Smooth muscle cell of the brain vasculature (primary cell): ENCODE data around the gene SPA17.

Experiments used
- DNase-seq: peaks from one replicate; pipeline ENCODE4 v3.0.0-alpha.2; 2012; ENCODE audit warnings: low read depth, low spot score

SPA17 gene

DNA sequence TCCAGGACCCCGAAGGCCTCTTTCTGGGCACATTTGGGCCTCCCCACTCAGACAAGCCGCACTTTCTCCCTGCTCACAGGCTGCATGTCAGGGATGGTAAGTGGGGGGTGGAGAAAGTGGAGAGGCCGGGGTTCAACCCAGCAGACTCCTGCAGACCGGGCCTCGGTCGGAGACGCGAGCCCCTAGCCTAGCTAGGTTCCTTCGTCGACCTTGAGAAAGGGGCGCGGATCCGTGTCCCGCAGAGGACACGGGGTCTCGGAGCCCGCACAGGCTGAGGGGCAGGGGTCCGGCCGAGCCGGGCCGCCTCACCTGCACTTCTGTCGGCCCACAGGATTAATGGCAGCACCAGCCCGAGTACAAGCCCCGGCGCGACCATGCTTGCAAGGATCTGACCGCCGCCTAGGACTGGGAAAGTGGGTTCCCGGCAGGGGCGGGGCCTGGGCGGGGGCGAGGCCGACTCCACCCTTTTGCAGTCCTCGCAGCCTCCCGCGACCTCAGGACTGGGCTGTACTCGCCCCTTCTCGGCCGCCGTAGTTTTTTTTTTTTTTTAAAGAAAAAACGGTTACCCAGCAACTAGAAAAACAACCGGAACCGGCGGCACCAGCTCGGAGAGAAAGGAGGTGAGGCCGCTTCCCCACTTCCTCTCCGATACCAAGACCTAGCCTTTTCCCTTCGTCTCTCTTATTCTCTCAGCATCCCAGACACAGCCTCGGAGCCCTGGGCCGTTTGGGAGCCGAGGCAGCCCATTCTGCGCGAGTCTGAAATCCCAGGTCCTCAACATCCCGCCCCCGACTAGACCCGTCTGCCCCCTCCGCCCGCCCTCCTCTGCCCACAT lies at the start of gene SPA17, which contains the start of gene SIAE:
Gene SPA17 (plus strand): TSS at position 572 of the 835 bp plus-strand sequence. CDS start 1,361 bp downstream, outside the sequence.
Gene SIAE (minus strand): TSS at position 407 of the 835 bp plus-strand sequence. CDS start 31 bp downstream, at position 376.
- DNase-seq: peak; percentile 86

DNA sequence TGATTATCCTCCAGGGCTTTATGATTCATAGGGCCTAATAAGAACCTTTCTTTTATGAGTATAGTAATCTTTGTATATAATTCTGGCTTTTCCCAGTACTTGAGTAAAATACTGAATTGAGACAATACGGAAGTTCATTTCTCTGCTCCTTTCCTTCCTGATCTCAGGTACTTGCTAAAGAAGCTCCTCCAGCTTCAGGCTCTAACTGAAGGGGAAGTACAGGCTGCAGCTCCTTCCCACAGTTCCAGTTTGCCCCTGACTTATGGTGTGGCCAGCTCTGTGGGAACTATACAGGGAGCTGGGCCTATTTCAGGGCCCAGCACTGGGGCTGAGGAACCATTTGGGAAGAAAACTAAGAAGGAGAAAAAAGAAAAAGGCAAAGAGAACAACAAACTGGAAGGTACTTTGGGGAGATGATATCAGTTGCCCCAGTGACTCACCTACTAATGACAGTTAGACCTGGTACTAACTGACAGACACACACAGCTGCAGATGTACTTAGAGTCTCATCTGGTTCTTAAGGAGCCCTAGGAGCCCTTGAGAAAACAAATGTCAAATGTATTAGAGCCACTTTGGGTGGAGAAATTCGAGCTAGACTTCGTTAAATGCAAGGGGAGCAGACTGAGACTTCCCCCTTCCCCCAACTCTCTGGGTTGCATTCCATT lies 48.1 kb upstream of the SPA17 start:
- no peak for DNase-seq

DNA sequence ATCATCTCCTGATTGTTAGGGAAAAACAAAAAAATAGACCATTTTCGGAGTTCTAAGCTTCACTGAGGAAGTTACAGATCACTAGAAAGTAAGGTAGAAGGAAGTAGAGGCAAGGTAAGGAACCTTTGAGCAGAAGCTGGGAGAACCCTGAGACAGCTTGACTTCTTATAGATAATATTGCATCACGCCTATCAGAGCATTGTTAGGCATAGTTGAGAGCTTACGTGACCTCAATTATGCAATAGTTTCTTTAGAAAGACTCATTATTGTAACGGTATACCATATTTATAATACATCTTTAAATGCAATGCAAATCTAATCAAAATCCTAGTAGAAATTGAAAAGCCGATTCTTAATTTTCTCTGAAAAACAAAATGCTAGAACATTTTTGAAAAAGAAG lies 46.2 kb upstream of the SPA17 start:
- no peak for DNase-seq

DNA sequence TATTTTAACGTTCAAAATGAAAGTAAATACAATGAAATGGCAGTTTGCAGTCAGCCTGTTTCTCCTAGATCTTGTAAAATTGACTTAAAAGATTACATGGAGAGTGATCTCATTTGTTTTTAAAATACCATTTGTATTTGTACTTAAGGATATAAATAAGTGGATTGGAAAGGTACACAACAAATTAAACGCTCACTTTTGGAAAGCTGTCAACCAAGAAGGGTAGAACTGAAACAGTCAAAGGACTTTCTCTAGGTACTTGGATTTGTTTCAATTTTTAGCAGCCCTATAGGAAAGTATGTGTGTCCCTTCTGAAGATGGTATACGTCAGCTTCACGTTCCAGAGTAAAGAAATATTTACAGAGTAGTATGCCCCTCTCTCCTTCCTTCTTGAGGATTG lies 43.7 kb upstream of the SPA17 start:
- no peak for DNase-seq

DNA sequence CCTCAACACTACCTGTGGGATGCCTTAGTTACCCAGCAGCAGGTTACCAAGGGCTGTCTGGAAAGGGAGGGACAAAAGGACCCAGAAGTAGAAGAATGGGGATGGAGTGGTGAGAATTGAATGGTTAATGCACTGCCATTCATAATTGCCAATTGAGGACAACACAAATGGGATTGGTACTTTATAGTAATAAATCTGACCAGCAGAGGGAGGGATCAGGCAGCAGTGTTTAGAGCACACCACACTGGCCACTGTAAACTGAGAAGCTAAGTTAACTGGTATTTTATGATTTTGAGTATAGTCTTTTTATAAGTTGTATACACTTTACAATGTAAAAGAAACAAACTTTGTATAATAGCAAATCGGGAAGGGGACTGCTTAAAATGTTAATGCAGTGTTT lies 40.3 kb upstream of the SPA17 start:
- no peak for DNase-seq

DNA sequence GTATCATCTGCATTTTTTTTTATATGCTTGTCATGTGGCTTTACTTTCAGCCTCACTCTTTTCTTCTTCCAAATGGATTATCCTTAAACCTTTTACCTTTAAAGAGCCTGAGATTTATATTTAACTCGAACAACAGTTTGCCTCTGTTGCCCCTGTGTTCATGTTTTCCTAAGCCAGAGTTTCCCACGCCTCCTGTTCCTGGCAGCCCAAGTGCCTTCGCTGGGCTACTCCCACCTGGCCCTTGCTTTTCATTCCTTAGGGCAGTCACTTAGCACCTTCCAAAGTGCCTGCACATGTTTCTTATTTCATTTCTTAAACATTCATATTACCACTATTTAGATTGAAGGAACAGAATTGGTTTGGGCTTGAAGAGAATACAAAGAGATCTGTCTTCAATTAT lies 37.8 kb upstream of the SPA17 start:
- no peak for DNase-seq

DNA sequence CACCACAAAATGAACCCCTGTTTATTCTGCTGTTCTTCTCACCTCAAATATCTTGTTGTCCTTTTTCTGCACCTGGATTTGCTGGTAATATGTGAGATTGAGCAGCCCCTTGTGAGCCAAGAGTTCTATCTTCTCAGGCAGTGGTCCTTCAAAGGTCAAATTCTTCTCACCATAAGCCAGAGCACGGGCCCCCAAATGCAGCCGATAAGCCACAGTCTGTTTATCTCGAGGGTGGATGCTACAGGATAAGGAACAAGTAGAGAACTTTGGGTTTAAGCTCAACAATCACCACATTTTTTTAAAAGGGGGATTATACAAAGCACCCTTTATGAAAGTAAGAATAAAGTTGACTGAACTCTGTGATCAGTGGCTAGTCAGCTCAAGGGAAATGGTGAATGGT lies 35.2 kb upstream of the SPA17 start:
- no peak for DNase-seq

DNA sequence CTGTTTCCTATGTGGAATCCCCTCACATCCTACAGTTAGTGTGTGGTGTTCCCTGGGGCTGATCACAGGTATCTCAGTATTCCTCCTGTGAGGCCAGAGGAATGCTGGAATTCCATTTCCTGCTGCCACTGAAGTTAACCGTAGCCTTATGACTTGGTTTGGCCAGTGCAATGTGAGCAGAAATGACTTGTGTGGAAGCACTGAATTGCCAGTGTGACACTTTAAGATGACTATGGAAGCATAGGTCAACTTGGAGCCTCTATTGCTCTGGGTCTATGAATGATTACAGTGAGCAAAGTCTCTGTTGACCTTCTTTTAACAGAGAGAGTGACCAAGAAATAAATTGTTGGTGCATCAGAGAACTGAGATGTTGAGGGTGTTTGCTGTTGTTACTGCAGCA lies 34.5 kb upstream of the SPA17 start:
- DNase-seq: no peak

DNA sequence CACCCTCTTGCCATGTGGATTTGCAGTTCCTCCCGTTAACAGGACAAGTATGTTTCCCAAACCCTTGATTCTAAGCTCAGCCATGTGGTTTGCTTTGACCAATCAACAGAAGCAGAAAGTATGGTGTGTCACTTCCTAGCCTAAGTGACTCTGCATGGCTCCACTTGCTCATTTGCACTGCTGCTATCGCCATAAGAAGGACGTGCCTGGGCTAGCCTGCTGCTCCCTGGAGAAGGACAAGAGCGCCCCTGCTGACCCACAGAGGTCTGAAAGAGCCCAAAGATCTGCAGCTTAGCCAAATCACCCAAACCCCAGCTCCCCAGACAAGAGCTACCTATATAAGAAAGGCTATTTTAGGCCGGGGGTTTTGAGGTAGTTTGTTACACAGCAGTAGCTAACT lies 33.0 kb upstream of the SPA17 start:
- DNase-seq: no peak

DNA sequence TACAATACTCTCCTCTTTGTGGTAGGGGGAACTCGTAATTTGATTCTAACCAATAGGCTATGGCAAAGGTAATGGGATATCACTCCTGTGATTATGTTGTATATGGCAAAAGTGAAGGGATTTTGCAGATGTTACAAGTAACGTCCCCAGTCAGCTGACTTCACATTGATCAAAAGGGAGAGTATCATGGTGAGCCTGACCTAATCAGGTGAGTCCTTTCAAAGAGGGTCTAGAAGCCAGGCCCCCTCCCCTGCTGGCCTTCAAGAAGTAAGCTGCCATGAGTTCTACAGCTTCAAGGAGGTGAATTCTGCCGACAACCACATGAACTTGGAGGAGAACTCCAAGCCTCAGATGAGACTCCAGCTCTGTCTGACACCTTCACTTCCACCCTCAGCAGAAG lies 31.1 kb upstream of the SPA17 start:
- DNase-seq: no peak

DNA sequence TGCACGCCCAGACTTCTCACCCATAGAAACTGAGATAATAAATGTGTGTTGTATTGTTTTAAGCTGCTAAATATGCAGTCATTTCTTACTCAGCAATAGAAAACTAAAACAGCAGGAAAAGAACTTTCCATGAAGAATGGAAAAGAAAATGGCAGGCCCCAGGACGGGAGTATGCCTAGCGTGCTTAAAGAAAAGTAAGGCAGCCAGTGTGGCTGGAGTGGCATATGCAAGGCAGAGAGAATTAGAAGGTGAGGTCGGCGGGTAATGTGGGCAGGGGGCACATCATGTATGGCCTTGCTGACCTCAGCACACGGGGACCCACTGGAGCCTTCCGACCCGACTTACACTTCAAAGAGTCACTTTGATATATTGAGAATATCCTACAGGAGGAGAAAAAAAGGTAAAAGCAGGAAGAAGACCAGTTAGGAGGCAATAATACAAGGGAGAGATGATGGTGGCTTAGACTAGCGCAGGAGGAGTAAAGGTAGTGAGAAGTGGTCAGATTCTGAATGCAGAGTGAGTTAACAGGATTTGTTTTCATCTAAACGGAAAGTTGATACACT lies 30.6 kb upstream of the SPA17 start:
- DNase-seq: no peak

DNA sequence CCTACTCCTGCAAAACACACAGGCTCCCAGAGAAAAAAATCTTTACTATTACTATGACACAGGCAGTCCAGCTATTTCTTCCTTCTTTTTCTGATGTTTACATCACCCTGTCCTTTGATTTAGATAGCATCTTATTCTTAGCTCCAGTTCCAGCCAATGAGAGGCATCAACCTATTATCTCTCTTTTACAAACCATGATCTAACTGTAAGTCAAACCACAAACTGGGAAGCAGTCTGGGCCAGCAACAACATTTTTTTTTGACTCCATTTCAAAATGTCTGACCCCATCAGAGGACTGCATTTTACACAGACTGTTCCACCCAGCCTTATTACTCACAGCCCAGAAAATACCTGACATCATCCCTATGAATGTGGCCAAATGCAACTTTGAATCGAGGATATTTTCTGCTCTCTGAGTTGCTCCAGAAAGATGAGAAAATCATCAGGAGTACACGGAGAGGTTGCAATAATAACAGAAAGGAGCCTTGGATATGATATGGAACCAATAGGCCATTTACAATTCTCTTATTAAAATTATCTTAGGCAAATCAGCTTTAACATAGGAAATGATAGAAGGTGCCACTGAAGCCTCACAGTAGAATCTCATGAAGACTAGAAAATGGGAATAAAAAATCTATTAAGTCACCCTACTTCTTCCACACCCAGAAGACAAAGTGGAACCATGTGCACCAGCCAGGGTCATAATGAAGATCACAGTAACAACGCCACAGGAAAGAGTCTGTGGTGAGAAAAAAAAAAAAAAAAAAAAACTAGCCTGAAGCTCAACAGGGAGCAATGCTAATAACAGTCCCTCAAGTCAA lies 29.9 kb upstream of the SPA17 start:
- no peak for DNase-seq

DNA sequence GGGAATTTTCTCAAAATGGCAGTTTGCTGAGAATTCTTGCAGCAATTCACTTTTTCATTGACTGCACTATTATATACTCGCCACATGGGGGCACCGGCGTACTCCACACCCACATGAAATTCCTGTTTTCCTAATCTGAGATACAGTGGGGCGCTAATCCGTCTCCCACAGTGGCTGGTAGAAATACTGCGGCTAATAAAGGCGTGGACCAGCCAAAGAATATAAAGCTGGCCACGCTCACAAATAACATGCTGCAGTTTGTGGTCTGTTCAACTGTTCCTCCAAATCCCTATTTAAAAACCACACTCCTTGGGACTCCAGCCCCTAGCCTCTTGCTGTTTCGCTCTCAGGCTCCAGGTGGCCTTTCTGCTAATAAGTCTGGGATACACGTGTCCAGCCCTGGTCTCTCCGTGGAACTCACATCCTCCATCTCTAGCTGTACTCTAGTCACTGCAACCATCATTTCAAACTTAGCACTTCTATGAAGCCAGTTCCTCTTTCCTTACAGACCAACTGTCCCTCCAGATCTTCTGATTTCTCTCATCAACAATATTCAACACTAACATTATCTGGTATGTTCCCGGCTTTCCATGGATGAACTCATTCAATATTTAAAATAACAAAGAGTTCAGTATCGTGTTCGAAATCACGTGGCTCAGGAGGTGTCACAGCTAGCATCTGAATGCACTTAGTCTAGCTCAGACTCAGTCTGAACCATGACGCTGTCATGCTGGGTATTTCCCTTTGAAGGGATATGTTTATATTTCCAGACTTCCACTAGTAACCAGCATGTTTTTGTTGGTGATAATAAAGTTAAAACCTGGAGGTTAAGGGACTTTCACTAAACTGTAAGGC lies 29.1 kb upstream of the SPA17 start:
- peak; percentile 35 for DNase-seq

DNA sequence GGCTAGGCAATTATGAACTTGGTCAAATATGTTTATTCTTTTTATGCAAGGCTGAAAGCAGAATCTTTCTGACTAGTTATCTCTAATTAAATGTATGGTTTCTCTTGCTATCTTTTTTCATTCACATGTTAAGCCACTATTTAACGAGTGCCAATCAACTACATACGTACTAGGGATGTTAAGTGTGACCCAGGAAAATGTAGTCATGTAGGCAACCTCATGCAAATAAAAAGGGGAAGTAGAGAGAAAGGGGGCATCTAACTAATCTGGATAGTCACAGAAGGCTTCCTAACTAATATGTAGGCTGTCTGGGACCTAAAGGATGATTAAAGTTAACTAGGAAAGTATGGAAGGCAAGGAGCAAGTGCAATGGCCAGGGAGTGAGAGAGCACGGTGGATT lies 27.6 kb upstream of the SPA17 start:
- DNase-seq: no peak

DNA sequence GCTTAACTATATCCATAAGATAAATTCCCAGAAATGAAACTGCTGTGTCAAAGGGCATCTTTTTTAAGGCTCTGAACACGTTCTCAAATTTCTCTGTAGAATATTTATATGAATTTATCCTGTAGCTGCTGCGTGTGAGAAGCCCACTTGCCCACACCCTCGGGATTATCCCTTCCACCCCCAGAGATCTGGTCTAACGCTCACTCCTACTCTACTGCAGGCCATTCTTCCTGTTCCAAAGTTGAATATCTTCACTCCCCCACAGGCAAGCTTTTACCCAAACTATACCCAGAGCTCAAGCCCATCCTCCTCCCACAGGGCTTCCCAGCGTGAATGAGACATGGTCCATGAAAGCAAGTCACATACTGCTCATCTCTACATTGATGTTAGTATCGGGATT lies 25.1 kb upstream of the SPA17 start:
- DNase-seq: no peak

DNA sequence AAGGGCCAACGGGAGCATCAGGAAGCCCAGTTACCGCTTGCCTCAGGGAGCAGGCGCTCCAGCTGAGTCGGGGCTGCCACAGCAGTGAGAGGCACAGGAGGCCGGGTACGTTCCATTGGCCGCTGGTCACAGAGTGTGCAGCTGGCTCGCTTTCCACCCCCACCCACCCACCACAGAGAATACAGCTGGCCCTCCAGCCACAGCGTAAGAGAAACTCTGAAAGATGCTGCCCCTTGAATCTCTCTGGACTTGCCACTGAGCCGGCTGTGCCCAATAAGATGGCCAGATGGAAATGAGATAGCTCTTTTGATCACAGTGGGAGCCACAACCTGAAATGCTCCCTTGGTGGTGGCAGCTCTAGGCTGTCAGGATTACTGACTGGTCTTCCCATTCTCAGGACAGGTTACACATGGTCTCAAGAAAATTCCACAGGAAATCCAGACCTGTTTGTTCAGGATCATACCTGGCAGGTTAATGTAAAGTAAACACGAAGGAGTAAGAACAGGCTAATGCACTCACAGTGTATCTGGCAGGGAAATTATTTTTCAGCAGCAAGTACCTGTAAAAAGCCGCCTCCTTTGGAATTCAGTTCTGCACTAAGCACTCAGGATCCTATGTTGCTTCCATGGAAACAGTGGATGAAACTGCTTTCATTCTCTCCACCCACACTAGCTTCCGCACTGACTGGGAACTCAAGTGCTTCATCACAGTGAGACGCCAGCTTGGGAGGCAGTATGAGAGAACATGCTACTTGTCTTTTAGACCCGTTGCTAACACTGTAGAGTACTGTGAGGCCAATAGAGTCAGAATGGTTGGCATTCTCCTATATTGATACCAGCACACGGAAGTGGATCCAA lies 16.7 kb upstream of the SPA17 start:
- DNase-seq: no peak

DNA sequence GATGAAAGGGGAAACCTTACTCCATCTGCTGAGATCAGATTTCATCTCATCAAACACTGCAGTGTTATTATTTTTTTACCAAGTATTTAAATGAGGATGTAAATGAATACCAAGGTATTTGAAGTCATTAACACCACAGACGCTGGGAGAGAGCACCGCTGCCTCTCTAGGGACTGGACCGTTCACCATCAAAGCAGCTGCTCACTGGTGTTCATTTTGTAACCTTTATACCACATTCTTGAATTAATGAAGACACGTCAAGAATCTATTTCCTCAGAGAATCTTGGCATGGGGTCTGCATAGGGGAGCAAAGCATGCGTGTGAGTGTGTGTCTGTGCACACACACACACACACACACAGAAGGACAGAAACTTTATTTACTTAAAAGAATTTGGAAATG lies 15.8 kb upstream of the SPA17 start:
- DNase-seq: no peak

DNA sequence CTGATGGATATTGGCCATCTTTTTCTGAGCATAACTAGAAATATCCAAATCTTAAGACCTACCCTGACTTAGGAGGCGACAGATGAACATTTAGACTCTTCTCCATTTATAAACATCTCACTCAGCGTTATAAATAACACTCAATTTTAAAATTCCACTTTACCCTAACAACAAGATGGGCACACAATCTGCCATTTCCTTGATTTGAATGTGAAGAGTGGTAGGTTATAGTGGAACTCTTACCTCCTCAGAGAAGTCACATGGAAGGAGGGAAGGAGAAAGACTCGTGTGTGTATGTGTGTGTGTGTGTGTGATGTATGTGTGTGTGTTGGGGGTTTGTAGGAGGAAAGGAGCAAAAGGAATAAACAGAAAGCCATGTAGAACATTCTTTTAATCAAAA lies 15.2 kb upstream of the SPA17 start:
- DNase-seq: no peak

DNA sequence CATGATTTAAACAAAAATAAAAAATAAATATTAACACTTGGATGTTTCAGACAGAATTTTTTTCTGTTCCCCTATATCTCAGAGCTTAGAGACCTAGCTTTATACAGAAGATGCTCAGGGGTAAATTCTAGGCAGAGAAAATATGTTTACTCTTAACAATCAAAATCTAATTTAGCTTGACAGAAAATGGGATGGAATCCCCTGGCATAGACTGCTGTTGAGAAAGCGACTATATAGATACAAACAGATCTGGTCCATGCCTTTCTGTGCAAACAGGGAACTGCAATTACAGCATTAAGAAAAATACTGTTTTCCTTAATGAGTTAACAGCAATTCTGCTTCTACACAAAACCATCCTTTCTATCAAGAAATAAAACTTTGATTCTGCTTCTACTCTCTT lies 14.7 kb upstream of the SPA17 start:
- DNase-seq: no peak

DNA sequence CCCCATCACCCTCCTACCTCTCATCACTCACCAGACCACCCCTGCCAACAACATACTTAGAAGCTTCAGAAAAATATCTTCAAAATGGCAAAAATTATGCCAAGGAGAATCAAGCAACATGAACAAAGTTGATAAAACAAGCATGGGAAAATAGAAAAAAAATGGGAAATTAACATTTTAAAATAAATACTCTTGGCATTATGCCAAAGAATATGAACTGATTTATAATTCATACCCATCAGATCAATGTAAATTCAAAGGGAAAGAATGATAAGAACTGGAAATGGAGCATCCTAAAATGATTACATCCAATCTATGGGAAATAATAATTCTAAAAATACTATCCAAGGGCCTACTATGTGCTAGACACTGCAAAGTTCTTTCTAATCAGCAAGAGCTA lies 12.2 kb upstream of the SPA17 start:
- DNase-seq: no peak
